SK-N-SH (cell line): Measurements from ENCODE around the gene NODAL. TPM values are rescaled to one million over a fixed set of nuclear protein-coding genes. Genes with fewer than 3 reads are reported as not detected.

ENCODE experiments used
- CTCF ChIA-PET: fragments of 300-600, 350-600 bp; formaldehyde crosslinking; extraction: SDS; loops from one replicate; lab custom pipeline; 2021; lab: Yijun Ruan, JAX
- POLR2A ChIA-PET: fragments of 350-600 bp; sonication (Branson Sonifier 250); formaldehyde crosslinking; extraction: SDS; loops from one replicate; lab custom pipeline; 2020; ENCODE audit warnings: antibody characterized with exemption, inconsistent platforms; lab: Yijun Ruan, JAX
- DNase-seq: peaks from one replicate; pipeline ENCODE4 v3.0.0; 2012
- H2AFZ ChIP-seq: fragments of 200-600 bp; sonication (generic); 2 replicates; pipeline ENCODE4 v1.8.1; 2016; ENCODE audit warnings: antibody characterized with exemption, mild to moderate bottlenecking, low read depth
- H3F3A ChIP-seq: fragments of 200-600 bp; sonication (generic); replicated peaks from 2 replicates; pipeline ENCODE3; 2016; ENCODE audit warnings: antibody characterized with exemption, mild to moderate bottlenecking; ENCODE audit not compliant: insufficient read depth
- H3K27ac ChIP-seq, 2 experiments: fragments of 200-500 bp in 1 of 2; fragments of 200-600 bp in 1 of 2; sonication (Bioruptor generic) in 1 of 2; sonication (generic), shearing (Covaris generic) in 1 of 2; 2 replicates each; pipeline versions ENCODE4 v1.5.1 to v1.6.1; 2014 to 2016; ENCODE audit warnings: low read depth in 2 of 2, inconsistent platforms in 1 of 2, low read length in 1 of 2, mild to moderate bottlenecking in 1 of 2, mixed read lengths in 1 of 2
- H3K27me3 ChIP-seq: fragments of 200-600 bp; sonication (generic), shearing (Covaris generic); 2 replicates; pipeline ENCODE4 v1.6.1; 2016; ENCODE audit warnings: mixed run types; ENCODE audit not compliant: insufficient read depth
- H3K36me3 ChIP-seq, 2 experiments: fragments of 200-500 bp in 1 of 2; fragments of 200-600 bp in 1 of 2; sonication (Bioruptor generic) in 1 of 2; sonication (generic) in 1 of 2; replicated peaks in 1 of 2; 2 replicates each; pipeline versions ENCODE3 to v1.5.1; 2014 to 2016; ENCODE audit warnings: low read length in 1 of 2, mild to moderate bottlenecking in 1 of 2; ENCODE audit not compliant: insufficient read depth in 2 of 2, control insufficient read depth in 1 of 2
- H3K4me1 ChIP-seq, 2 experiments: fragments of 200-500 bp in 1 of 2; fragments of 200-600 bp in 1 of 2; sonication (Bioruptor generic) in 1 of 2; sonication (generic), shearing (Covaris generic) in 1 of 2; 2 replicates each; pipeline versions ENCODE4 v1.5.1 to v1.6.1; 2014 to 2016; ENCODE audit warnings: low read depth in 1 of 2, low read length in 1 of 2, mixed run types in 1 of 2; ENCODE audit not compliant: insufficient read depth in 2 of 2, control insufficient read depth in 1 of 2
- H3K4me2 ChIP-seq: fragments of 200-600 bp; sonication (generic), shearing (Covaris generic); 2 replicates; pipeline ENCODE4 v1.6.1; 2017; ENCODE audit warnings: mixed run types
- H3K4me3 ChIP-seq, 2 experiments: fragments of 200-500 bp in 1 of 2; fragments of 200-600 bp in 1 of 2; sonication (Bioruptor generic) in 1 of 2; sonication (generic), shearing (Covaris generic) in 1 of 2; 2 replicates each; pipeline versions ENCODE4 v1.5.1 to v1.8.1; 2014 to 2016; ENCODE audit warnings: low read depth in 2 of 2, inconsistent platforms in 1 of 2, low read length in 1 of 2, mild to moderate bottlenecking in 1 of 2, mixed read lengths in 1 of 2, moderate library complexity in 1 of 2
- H3K79me2 ChIP-seq: fragments of 200-600 bp; sonication (generic); 2 replicates; pipeline ENCODE4 v1.8.1; 2017; ENCODE audit warnings: mild to moderate bottlenecking; ENCODE audit not compliant: insufficient read depth
- H3K9ac ChIP-seq: fragments of 200-600 bp; sonication (generic); 2 replicates; pipeline ENCODE4 v1.6.1; 2017; ENCODE audit warnings: mixed run types
- H3K9me2 ChIP-seq: fragments of 200-600 bp; sonication (generic); 2 replicates; pipeline ENCODE4 v1.6.1; 2017; ENCODE audit warnings: mixed run types
- H3K9me3 ChIP-seq: fragments of 200-600 bp; sonication (generic); 2 replicates; pipeline ENCODE4 v1.6.1; 2017; ENCODE audit warnings: mixed run types, mild to moderate bottlenecking, moderate library complexity
- H4K20me1 ChIP-seq: fragments of 200-600 bp; sonication (generic); 2 replicates; pipeline ENCODE4 v1.6.1; 2017; ENCODE audit warnings: mild to moderate bottlenecking, mixed run types; ENCODE audit not compliant: insufficient read depth
- ELF1 ChIP-seq: IDR thresholded peaks from 2 replicates; pipeline ENCODE4 v1.4.0; 2012
- FOSL2 ChIP-seq: IDR thresholded peaks from 2 replicates; pipeline ENCODE4 v1.4.0; 2012; ENCODE audit warnings: low read depth, mild to moderate bottlenecking, moderate library complexity, borderline replicate concordance
- GATA2 ChIP-seq: sonication (generic); formaldehyde crosslinking; IDR thresholded peaks from 2 replicates; pipeline ENCODE4 v1.5.0; 2020; ENCODE audit warnings: mild to moderate bottlenecking, missing genetic modification reagents
- JUND ChIP-seq: IDR thresholded peaks from 2 replicates; pipeline ENCODE4 v1.4.0; 2012
- MAX ChIP-seq: IDR thresholded peaks from 2 replicates; pipeline ENCODE4 v1.4.0; 2012; ENCODE audit warnings: low read depth
- MXI1 ChIP-seq: IDR thresholded peaks from 2 replicates; pipeline ENCODE4 v1.6.1; 2012; ENCODE audit warnings: mild to moderate bottlenecking, low read depth, low read length, improper control_type of control experiment
- NFIC ChIP-seq: IDR thresholded peaks from 2 replicates; pipeline ENCODE4 v1.4.0; 2012; ENCODE audit warnings: borderline replicate concordance
- NRF1 ChIP-seq: IDR thresholded peaks from 2 replicates; pipeline ENCODE4 v1.6.1; 2012; ENCODE audit warnings: low read depth, mild to moderate bottlenecking, low read length
- POLR2AphosphoS5 ChIP-seq: IDR thresholded peaks from 2 replicates; pipeline ENCODE4 v1.6.1; 2012; ENCODE audit warnings: low read depth, low read length
- SMC3 ChIP-seq: IDR thresholded peaks from 2 replicates; pipeline ENCODE4 v1.6.1; 2012; ENCODE audit warnings: low read depth, low read length, improper control_type of control experiment
- TAF1 ChIP-seq: IDR thresholded peaks from 2 replicates; pipeline ENCODE4 v1.6.1; 2012; ENCODE audit warnings: low read depth, mild to moderate bottlenecking, low read length, moderate library complexity, borderline replicate concordance
- TCF12 ChIP-seq: IDR thresholded peaks from 2 replicates; pipeline ENCODE4 v1.4.0; 2012
- TEAD4 ChIP-seq: IDR thresholded peaks from 2 replicates; pipeline ENCODE4 v1.4.0; 2012; ENCODE audit warnings: mild to moderate bottlenecking, borderline replicate concordance; ENCODE audit not compliant: insufficient read depth
- YY1 ChIP-seq: IDR thresholded peaks from 2 replicates; pipeline ENCODE4 v1.4.0; 2012; ENCODE audit warnings: low read depth, mild to moderate bottlenecking
- ZBTB33 ChIP-seq: IDR thresholded peaks from 2 replicates; pipeline ENCODE4 v1.4.0; 2012; ENCODE audit warnings: low read depth, borderline replicate concordance
- WGBS: methylation state at CpG from one replicate; pipeline ENCODE4 v1.1.6; 2017; ENCODE audit warnings: low lambda C conversion rate; 5-methylcytosine and 5-hydroxymethylcytosine counted together
- polyA plus RNA-seq, 3 experiments: library from polyadenylated mRNA; depleted of rRNA; stranded (reverse); fragments of >200 nt; gene quantifications; 2 replicates each; pipeline ENCODE4 v1.2.3, GENCODE V29; 2012
- TF ChIP-seq, protein P1 (sequence below): IDR thresholded peaks from 2 replicates; pipeline ENCODE4 v1.4.0; 2012; ENCODE audit warnings: low read depth, borderline replicate concordance

Gene NODAL
- polyA plus RNA-seq, 1 of the 3 experiments (the other 2 are of a cell fraction), result not detected

DNA sequence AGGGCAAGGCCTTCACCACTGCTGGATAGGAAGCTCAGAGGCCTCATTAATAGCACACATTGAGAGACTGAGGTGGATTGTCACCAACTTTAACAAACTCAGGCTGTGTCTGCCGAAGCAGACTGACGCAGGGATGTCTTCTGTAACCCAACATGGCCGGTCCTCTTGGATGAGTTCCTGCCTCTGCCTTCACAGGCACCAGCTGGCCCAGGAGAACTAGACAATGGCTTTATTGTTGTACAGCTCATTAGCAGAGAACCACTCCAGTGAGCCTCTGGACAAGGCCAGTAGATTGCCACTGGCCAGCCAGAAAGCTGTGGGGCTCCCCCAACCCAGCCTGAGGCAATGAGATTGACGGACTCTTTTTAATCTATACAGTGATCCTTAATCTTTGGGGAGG, 9.4 kb downstream of the NODAL start:
- POLR2A ChIA-PET, result no interaction called here
- H3K9me2 ChIP-seq, result no peaks in the 10 kb centered on the region
- no peak for TF ChIP-seq ELF1
- no peak for TF ChIP-seq GATA2
- TF ChIP-seq ZBTB33, result no peak
- TF ChIP-seq POLR2AphosphoS5, result no peak
- no peak for TF ChIP-seq NRF1
- no peak for TF ChIP-seq MAX
- no peak for TF ChIP-seq FOSL2
- no peak for TF ChIP-seq JUND
- TF ChIP-seq YY1, result no peak
- TF ChIP-seq, protein P1, sequence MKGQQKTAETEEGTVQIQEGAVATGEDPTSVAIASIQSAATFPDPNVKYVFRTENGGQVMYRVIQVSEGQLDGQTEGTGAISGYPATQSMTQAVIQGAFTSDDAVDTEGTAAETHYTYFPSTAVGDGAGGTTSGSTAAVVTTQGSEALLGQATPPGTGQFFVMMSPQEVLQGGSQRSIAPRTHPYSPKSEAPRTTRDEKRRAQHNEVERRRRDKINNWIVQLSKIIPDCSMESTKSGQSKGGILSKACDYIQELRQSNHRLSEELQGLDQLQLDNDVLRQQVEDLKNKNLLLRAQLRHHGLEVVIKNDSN, result no peak
- TF ChIP-seq TEAD4, result no peak
- TF ChIP-seq TCF12, result no peak
- no peak for TF ChIP-seq MXI1
- no peak for TF ChIP-seq NFIC
- no peak for TF ChIP-seq SMC3
- TF ChIP-seq TAF1, result no peak
- TF ChIP-seq, all 33 proteins: peak for 0

More for the DNA sequence above, 9.4 kb downstream of the NODAL start:
- H3K27me3 ChIP-seq, result no peaks in the 10 kb centered on the region
- H4K20me1 ChIP-seq, result no peaks in the 10 kb centered on the region
- no peak overlapping the region; a peak in 1 of 4 replicates for H3K27ac ChIP-seq
- 66% methylated on average over 4 of the region's 4 CpGs for WGBS
- no peaks in the 10 kb centered on the region for H3F3A ChIP-seq
- H3K9ac ChIP-seq, result no peak overlapping the region
- no peak for DNase-seq
- H3K79me2 ChIP-seq, result no peaks in the 10 kb centered on the region
- no peak overlapping the region for H3K4me2 ChIP-seq
- H3K9me3 ChIP-seq, result no peaks in the 10 kb centered on the region
- CTCF ChIA-PET, result interaction anchor here (0.8 to 1.0 kb wide), 2 partner anchors 29 to 327 kb away, joined by 3 read pairs; no protein-coding TSS in a partner anchor
- H3K4me3 ChIP-seq, result no peak overlapping the region
- H2AFZ ChIP-seq, result no peak overlapping the region
- peaks cover 7 to 23% of the 10 kb centered on the region in 2 experiments for H3K36me3 ChIP-seq
- H3K4me1 ChIP-seq, result peaks cover 0 to 7% of the 10 kb centered on the region in 2 experiments; a peak in 1 of 4 replicates
